ENCODE results near the gene EFCAB10.
"Not testable (repeated sequence)": the region's sequence is repeated elsewhere in the genome, so short reads cannot be mapped to it uniquely, and the experiment has no call there.

EFCAB10 gene

DNA sequence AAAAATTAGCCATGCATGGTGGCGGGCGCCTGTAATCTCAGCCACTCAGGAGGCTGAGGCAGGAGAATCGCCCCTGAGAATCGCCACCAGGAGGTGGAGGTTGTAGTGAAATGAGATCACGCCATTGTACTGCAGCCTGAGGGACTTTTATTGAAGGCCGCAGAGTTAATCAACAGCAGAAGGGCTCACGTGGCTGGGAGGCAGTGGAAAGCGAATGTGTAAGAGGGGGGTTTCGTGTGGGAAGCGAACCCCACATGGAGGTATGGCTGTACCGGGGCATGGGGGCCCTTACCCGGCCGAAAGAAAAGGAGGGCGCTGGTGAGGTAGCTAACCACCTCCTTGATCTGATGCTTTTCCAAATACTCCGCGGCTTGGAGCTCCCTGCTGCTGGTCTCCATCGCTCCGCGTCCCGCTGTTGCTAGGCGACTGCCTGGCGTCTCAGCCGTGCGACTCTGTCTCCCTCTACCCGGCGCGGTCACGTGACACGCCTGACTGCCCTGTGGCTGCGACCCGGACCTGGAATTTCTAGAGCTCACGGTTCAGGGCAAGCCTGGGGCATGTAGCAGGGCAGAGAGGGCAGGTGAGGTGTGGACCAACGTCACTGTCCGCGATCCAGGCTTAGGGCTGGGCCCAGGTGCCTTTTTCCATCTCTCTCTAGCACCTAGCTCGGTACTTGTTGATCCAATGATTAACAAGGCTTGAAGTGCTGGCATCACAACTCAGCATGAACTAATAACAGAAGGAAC, at the start of gene EFCAB10:
EFCAB10 (minus strand) TSS at position 428 of the 746 bp plus-strand sequence; CDS start at position 398, 30 bp downstream.
- DNase-seq: peak; percentile 92

GRCh38 chr7:105625986-105626385, 44.7 kb upstream of the EFCAB10 start:
- DNase-seq: no peak

DNA sequence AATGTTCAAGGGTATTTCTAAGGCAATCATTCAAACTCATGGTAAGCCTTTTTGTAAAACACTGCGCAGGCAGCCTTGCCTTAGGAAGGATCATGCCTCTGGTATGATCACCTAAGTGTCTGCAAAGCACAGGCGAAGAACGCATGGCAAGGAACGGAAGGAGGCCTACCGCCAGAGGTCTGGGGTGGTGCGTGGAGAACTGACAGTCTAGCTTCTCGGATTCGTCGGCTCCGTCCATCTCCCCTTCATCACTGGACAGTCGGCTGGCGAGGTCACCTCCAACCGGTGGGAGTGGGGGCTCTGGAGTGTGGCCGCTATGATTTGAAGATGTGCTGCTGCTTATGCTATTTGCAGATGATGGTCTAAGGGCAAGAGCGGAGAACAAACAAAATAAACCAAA, 42.6 kb upstream of the EFCAB10 start:
- no peak for DNase-seq

GRCh38 chr7:105623378-105623777, 42.1 kb upstream of the EFCAB10 start:
- no peak for DNase-seq

DNA sequence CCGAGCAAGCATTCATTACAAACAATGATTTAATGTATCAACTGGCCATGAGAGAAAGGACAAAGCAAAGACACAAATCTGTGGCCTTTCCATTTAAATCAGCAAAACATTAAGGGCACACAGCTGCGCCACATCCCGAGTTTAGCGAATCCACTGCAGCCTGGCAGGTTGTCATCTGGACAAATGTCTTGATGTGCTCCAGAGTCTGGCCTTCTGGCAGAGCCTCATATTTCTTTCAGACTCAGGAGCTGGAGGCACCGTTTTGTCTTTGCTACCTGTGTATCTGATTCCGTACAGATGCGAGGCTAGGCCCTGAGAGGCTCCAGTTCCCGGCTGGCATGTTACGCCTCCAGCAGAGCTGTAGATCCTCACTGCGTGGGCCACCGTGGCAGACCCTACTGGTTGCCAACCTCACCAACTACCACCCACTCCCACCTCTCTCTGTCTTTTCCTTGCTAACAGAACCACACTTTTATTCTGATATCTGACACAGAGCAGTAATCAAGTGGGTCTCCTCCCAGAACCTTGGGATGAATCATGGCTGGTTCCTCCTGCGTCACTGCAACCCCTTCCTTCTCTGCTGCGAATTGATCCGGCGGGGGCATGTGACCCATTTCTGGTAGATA, 40.9 kb upstream of the EFCAB10 start:
- DNase-seq: no peak

DNA sequence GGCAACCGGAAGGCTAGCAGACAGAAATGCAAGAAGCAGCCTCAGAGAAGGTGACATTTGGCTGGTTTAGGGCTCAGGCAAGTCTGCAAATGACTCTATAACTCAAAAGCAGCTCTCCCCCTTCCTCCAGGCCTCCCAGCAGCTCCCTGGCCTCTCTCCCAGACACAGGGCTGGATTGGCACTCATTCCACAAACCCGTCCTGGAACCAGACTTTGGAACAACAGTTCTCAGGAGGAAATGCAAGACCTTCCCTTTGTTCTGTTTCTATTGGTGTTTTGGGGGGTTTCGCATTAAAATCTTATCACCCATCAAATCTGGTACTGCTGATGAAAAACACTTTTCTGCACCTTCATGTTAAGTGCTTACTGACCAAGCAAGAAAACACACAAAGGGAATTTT, 40.3 kb upstream of the EFCAB10 start:
- no peak for DNase-seq

DNA sequence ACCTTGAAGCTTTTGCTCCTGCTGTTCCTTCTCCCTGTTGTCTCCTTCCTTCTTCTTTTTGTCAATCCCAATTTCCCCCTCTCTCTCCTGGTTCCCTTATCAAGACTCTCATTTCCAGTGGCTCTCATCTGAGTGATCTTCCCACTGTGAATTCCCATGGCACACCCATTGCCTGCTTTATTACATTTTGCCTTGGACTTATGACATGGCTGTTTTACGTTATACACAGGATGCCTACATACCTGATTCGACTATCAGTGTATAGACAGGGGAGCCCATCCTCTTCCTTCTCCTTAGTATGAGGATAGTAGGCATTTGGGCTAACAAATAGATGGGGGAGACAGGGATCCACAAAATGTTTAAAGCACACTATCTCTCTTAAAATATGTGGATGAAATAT, 39.9 kb upstream of the EFCAB10 start:
- no peak for DNase-seq

- DNase-seq: no peak
Measured at GRCh38 chr7:105619590-105619989, 38.3 kb upstream of the EFCAB10 start.

DNA sequence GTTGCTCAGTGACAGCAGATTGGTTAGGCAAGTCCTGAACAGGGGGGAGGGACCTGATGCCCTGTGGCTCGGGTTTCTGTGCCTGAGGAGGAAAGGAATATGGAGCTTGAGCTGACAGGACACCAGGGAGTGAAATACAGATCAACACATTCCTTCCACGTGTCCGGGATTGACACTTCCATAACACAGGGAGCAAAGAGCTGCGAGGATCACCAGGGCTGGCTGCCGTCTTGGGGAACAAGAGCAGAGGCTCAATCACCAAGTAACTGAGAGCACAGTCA, 36.7 kb upstream of the EFCAB10 start:
- DNase-seq: no peak

DNA sequence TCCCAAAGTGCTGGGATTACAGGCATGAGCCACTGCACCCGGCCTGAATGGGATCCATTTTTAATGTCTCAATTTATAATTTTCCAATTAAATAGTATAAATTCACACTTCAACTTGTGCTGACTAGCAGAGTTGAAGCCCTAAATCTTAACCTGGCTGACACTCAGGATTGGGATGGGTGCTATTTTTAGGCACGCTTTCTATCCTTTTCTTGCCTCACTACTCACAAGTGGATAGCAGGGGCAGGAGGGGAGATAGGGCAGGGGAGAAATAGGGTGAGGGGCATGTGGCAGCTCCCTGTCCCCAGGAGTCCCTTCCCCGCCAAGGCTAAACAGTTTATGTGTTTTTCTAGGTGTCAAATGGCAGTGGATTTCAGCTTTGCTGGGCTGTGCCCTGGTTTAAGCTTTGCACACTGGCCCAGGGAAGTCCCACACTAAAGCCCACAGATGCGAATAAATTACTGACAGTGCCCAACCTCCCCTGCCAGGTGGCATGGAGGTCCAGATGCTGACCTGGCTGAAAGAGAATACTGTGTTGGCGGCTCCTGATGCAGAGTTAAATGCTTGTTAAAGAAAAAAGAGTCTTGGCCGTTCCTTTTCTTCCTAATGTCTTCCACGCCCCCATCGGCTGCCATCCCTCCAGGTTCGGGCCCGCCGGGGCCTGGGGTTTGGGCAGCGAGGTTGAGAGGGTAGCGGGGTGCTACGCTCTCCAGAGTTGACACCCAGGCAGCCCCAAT, 36.2 kb upstream of the EFCAB10 start:
- DNase-seq: no peak

DNA sequence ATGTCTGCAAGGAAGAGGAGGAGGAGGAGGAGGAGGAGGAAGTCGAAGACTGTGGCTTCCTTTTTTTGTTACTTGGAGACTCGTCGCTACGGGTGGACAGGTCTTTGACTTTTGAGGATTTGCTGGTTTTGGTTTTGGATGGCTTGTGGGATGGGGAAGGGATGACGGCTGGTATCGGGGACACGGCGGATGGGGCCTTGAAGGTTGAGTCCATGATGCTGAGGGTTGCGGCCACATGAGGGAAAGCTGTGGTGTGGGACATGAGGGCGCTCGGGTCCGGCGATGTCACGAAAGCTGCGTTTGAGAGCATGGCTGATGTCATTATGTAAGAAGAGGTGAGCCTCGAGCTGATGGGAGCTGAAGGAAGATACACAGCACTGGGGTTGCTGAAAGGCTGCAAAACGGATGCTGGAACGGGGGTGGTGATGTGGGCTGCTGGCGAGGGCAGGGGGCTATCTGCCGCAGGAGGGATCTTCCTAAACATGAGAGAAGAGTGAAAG, 33.1 kb upstream of the EFCAB10 start:
- DNase-seq: no peak

DNA sequence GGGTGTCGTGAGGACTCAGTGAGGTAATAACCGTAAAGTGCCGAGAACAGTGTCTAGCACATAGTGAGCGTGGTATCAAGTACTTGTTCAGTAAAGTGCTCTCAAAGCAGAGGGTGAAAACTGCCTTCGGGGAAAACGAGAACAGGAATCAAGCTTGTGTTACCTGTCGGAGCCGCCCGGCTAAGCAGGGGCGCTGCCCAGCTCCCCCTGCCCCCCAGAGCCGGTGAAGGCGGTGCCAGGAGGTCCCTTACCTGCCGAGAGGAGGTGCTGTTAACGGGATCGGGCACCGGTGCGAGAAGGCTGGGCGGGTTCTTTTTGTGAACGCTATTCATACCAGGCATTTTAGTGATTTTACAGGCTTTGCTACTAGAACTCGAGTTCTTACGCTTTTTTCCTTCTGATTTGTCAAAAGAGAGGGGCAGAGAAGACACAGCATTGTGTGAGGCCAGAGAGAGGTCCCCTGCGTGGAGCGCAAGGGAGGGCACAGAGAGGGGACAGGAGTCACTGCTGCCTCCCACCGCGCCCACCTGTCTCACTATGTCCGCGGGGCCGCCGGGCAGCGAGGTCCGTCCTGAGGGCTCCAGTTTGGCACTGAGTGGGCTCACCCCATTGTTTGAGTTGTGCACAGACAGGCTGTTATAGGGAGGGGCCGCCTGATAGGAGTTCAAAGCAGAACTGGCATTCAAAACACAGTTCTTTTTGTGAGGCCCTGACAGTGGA, 32.5 kb upstream of the EFCAB10 start:
- no peak for DNase-seq

DNA sequence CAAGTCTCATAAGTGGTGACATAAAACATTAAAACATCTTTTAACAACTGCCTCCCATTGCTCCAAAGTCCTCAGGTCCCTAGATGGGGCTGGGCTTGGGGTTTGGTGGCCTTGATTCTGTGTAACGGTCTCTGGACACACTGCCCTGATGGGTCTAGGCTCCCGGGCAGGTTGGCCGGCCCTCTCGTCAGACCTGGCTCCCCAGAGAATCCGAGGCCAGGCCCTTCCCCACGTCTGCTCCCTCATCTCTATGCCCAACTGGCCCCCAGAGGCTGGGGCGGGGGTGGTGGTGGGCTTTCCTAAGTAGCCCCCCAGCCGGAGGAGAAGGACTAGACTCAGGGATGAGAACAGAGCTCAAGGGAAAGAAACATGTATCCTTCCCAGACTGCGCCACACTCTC, 31.5 kb upstream of the EFCAB10 start:
- DNase-seq: no peak

- no peak for DNase-seq
Measured at GRCh38 chr7:105611856-105612775, 30.8 kb upstream of the EFCAB10 start.

DNA sequence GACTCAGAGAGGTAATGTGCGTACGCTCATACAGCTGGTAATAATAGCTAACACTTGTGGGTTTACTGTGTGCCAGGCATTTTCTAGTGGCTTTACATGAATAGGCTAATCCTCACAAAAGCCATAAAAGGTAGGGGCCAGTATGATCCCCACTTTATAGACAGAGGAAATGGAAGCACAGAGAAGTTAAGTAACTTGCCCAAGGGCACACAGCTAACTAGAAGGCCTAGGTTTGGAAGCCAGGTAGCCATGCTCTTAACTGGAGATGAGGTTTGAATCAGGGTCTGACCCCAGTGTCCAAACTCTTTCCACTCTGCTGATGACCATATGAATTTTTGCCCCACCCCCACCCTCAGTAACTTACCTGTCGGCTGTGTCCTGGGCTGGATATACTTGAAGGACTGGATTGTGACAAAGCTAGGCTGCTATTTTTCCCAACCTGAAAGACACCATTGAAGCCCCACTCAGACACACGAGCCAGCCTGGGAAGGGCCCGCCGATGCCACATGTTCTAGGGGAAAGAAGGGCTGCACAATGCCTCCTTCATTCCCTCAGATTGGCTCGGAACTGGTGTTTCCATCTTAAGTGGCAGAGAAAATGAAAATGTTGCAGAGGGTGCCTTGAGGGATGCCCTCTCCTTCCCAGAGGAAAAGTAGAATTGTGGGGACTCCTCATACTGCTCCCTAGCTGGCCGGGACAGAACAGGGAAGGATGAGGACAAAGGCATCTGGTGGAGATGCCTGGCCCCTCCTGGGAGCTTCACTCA, 29.1 kb upstream of the EFCAB10 start:
- DNase-seq: no peak

DNA sequence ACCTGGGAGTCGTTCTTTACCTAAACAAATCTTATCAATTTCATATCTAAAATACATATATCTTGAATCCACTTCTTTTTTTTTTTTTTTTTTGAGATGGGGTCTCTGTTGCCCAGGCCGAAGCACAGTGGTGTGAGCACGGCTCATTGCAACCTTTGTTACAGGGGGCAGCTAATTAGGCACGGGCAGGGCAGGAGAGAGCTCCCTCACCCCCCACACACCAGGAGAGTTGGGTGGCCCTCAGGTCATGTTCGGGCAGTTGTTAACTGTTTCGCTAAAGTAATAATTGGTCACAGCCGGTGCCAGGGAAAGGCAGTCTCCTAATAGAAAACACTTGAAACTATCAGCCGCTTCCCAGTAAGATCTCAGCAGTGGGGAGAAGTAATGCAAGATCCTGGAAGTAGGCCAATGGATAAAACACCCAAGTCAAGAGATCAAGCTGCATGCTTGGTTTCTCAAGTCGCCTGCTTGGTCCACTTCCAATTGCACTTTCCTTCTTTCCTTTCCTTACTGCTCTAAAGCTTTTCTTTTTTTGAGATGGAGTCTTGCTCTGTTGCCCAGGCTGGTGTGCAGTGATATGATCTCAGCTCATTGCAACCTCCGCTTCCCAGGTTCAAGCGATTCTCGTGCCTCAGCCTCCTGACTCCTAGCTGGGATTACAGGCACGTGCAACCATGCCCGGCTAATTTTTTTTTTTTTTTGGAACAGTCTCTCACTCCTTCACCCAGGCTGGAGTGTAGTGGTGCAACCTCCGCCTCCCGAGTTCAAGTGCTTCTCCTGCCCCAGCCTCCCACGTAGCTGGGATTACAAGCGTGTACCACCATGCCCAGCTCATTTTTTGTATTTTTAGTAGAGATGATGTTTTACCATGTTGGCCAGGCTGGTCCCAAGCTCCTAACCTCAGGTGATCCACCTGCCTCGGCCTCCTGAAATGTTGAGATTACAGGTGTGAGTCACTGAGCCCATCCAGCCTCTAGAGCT, 21.3 kb upstream of the EFCAB10 start:
- peak; percentile 8 for DNase-seq

- no peak for DNase-seq
Measured at GRCh38 chr7:105600720-105601550, 19.6 kb upstream of the EFCAB10 start.

GRCh38 chr7:105599551-105599950, 18.3 kb upstream of the EFCAB10 start:
- no peak for DNase-seq

DNA sequence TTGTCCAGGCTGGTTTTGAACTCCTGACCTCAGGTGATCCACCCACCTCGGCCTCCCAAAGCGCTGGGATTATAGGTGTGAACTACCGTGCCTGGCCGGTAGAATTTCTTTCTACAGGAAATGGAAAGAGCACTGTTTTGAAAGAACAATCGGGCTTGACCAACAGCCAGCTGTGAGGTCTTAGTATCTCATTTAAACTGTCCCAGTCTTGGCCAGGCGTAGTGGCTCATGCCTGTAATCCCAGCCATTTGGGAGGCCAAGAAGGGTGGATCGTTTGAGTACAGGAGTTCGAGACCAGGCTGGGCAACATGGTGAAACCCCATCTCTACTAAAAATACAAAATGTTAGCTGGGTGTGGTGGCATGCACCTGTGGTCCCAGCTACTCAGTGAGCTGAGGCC, 17.8 kb upstream of the EFCAB10 start:
- not testable (repeated sequence) for DNase-seq

Measured in NCI-H1105 (cell line).